ENCODE measurements around the gene ASB7. TPM values are rescaled to one million over a fixed set of nuclear protein-coding genes. Genes with fewer than 3 reads are reported as not detected.

ASB7 gene
- total RNA-seq, 4 donors from 2014 or later = 10.2 to 14.8 (median 11.9) TPM

- 57 to 58% methylated on average over 2 to 3 of the region's 3 CpGs for WGBS, 2 donors (ENCODE audit: low coverage in 1 of 2)
- no peak for ATAC-seq
- Histone ChIP-seq H3K27ac (no peak overlapping the region), H3K9me3 (no peaks in the 10 kb centered on the region), H3K36me3 (peaks cover 0 to 37% of the 10 kb centered on the region in 2 donors), H3K27me3 (no peaks in the 10 kb centered on the region), H3K4me1 (no peaks in the 10 kb centered on the region), H3K4me3 (no peak overlapping the region)
- TF ChIP-seq POLR2AphosphoS5 (IDR thresholded peaks at IDR 0.05) (no peak), POLR2A (IDR thresholded peaks at IDR 0.05) (no peak), CTCF (IDR thresholded peaks at IDR 0.05) (no peak), EP300 (IDR thresholded peaks at IDR 0.05) (no peak)
Observed at GRCh38 chr15:100628746-100629145, 26.4 kb downstream of the ASB7 start.

GRCh38 chr15:100631831-100632230 lies 29.4 kb downstream of the ASB7 start:
- no peak overlapping the region for H3K27ac ChIP-seq
- no peak for ATAC-seq
- peaks cover 0 to 8% (median 0%) of the 10 kb centered on the region in 3 donors for H3K4me1 ChIP-seq
- 90 to 95% methylated on average over 2 to 4 of the region's 10 CpGs for WGBS, 2 donors (ENCODE audit: low coverage in 1 of 2)
- no peaks in the 10 kb centered on the region for H3K27me3 ChIP-seq
- H3K36me3 ChIP-seq = peaks cover 0 to 37% of the 10 kb centered on the region in 2 donors
- TF ChIP-seq EP300 (IDR thresholded peaks at IDR 0.05) (no peak), POLR2A (IDR thresholded peaks at IDR 0.05) (no peak), CTCF (IDR thresholded peaks at IDR 0.05) (no peak), POLR2AphosphoS5 (IDR thresholded peaks at IDR 0.05) (no peak)
- H3K9me3 ChIP-seq = no peaks in the 10 kb centered on the region
- no peak overlapping the region for H3K4me3 ChIP-seq

- H3K36me3 ChIP-seq = peaks cover 0 to 37% of the 10 kb centered on the region in 2 donors
- no peaks in the 10 kb centered on the region for H3K27me3 ChIP-seq
- TF ChIP-seq POLR2AphosphoS5 (IDR thresholded peaks at IDR 0.05) = no peak
- no peak overlapping the region for H3K4me3 ChIP-seq
- WGBS, 2 donors (ENCODE audit: low coverage in 1 of 2) = 82 to 88% methylated on average over 1 of the region's 1 CpG
- H3K27ac ChIP-seq = no peak overlapping the region
- no peaks in the 10 kb centered on the region for H3K9me3 ChIP-seq
- H3K4me1 ChIP-seq = peaks cover 0 to 9% (median 0%) of the 10 kb centered on the region in 3 donors
- no peak for ATAC-seq
Observed at GRCh38 chr15:100633763-100634075, 31.3 kb downstream of the ASB7 start.

GRCh38 chr15:100635406-100636071 lies 33.1 kb downstream of the ASB7 start:
- Histone ChIP-seq H3K9me3 (no peaks in the 10 kb centered on the region), H3K4me3 (no peak overlapping the region), H3K36me3 (peaks cover 0 to 22% of the 10 kb centered on the region in 2 donors), H3K27ac (no peak overlapping the region), H3K27me3 (no peaks in the 10 kb centered on the region), H3K4me1 (peaks cover 0 to 20% (median 0%) of the 10 kb centered on the region in 3 donors)
- WGBS, 2 donors (ENCODE audit: low coverage in 1 of 2) = 88 to 100% methylated on average over 1 to 4 of the region's 11 CpGs
- no peak for ATAC-seq
- no peak for TF ChIP-seq POLR2AphosphoS5 (IDR thresholded peaks at IDR 0.05)
- TF ChIP-seq CTCF (IDR thresholded peaks at IDR 0.05) = no peak
- no peak for TF ChIP-seq EP300 (IDR thresholded peaks at IDR 0.05)
- no peak for TF ChIP-seq POLR2A (IDR thresholded peaks at IDR 0.05)

- Histone ChIP-seq H3K9me3 (no peaks in the 10 kb centered on the region), H3K27ac (no peak overlapping the region), H3K36me3 (no peaks in the 10 kb centered on the region), H3K4me3 (no peak overlapping the region), H3K4me1 (peaks cover 0 to 38% (median 0%) of the 10 kb centered on the region in 3 donors), H3K27me3 (no peaks in the 10 kb centered on the region)
- TF ChIP-seq EP300 (IDR thresholded peaks at IDR 0.05) (no peak), CTCF (IDR thresholded peaks at IDR 0.05) (no peak), POLR2A (IDR thresholded peaks at IDR 0.05) (no peak), POLR2AphosphoS5 (IDR thresholded peaks at IDR 0.05) (no peak)
- ATAC-seq = no peak
- WGBS, 2 donors (ENCODE audit: low coverage in 1 of 2) = 83 to 85% methylated on average over 6 to 9 of the region's 11 CpGs
Observed at GRCh38 chr15:100638177-100638730, 35.9 kb downstream of the ASB7 start.
